Measurements from ENCODE around the gene CHN1. TPM values are rescaled to one million over a fixed set of nuclear protein-coding genes. Genes with fewer than 3 reads are reported as not detected.

Gene CHN1
- total RNA-seq, 1 donor from 2014 or later = 14.2 TPM

- Histone ChIP-seq H3K9me3 (replicated peaks) (no peaks in the 10 kb centered on the region), H3K36me3 (no peaks in the 10 kb centered on the region), H3K4me1 (no peaks in the 10 kb centered on the region), H3K27ac (replicated peaks) (no peak overlapping the region), H3K4me3 (no peak overlapping the region), H3K27me3 (ENCODE audit: low read depth) (no peaks in the 10 kb centered on the region)
- TF ChIP-seq, protein P1, sequence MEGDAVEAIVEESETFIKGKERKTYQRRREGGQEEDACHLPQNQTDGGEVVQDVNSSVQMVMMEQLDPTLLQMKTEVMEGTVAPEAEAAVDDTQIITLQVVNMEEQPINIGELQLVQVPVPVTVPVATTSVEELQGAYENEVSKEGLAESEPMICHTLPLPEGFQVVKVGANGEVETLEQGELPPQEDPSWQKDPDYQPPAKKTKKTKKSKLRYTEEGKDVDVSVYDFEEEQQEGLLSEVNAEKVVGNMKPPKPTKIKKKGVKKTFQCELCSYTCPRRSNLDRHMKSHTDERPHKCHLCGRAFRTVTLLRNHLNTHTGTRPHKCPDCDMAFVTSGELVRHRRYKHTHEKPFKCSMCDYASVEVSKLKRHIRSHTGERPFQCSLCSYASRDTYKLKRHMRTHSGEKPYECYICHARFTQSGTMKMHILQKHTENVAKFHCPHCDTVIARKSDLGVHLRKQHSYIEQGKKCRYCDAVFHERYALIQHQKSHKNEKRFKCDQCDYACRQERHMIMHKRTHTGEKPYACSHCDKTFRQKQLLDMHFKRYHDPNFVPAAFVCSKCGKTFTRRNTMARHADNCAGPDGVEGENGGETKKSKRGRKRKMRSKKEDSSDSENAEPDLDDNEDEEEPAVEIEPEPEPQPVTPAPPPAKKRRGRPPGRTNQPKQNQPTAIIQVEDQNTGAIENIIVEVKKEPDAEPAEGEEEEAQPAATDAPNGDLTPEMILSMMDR (IDR thresholded peaks at IDR 0.05; ENCODE audit: borderline replicate concordance) = no peak
- no peak for DNase-seq
- intact Hi-C loops (cut with micrococcal nuclease) = no loop called here
These were observed 142.0 kb downstream of the CHN1 start for GRCh38 chr2:174863183-174863582.

DNA sequence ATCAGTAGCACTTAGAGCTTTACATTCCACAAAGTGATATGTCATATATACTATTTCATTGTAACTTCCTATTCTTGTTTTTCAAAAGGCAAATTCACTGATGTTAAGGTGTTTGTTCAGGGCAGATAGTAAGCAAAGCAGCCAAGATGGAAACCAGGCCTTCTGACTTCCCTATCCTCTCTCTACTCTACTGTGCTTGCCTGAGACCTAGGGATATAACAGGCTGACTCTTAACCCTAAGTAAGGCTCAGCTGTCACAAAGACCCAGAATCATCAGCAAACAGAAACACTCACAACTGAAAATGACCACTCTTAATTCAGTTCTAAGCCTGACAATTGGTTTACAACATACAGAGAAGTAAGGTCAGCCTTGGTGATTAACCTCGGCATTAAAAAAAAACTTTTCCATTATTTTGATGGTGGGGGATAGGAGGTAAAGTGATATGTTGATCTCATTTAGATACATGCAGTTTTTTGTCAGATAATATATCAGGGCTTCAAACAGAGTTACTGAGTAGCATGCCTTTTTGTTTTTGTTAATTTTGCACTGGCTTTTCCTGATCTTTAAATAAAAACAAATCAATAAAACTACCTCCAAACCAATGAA lies 145.5 kb downstream of the CHN1 start:
- H3K27me3 ChIP-seq (ENCODE audit: low read depth) = no peaks in the 10 kb centered on the region

DNA sequence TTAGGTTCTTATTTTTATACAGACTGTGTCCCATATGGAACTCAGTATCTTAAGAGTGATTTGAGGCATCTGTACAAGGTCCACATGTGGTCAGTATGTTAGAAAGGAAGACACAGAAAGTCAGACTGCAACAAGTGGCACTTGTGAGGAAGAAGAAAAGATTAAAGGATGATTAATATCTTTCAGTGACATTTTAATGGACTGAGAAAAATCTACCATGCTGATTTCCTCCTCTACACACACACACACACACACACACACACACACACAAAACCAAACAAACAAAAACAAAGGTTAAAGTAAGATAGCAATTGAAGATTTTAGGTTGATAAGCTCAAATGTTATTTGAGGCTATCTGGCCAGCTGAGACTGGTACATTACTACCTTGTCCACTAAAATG lies 146.4 kb downstream of the CHN1 start:
- Histone ChIP-seq H3K36me3 (no peaks in the 10 kb centered on the region), H3K27me3 (ENCODE audit: low read depth) (no peaks in the 10 kb centered on the region), H3K4me1 (no peaks in the 10 kb centered on the region), H3K4me3 (no peak overlapping the region), H3K9me3 (replicated peaks) (no peaks in the 10 kb centered on the region), H3K27ac (replicated peaks) (no peak overlapping the region)
- intact Hi-C loops (cut with micrococcal nuclease) = no loop called here
- TF ChIP-seq, protein P1 (IDR thresholded peaks at IDR 0.05; ENCODE audit: borderline replicate concordance) = no peak
- no peak for DNase-seq

More for the DNA sequence above, 145.5 kb downstream of the CHN1 start:
- Histone ChIP-seq H3K9me3 (replicated peaks) (no peaks in the 10 kb centered on the region), H3K4me1 (no peaks in the 10 kb centered on the region), H3K27ac (replicated peaks) (no peak overlapping the region), H3K4me3 (no peak overlapping the region), H3K36me3 (no peaks in the 10 kb centered on the region)
- intact Hi-C loops (cut with micrococcal nuclease) = no loop called here
- no peak for DNase-seq
- TF ChIP-seq, protein P1 (IDR thresholded peaks at IDR 0.05; ENCODE audit: borderline replicate concordance) = no peak

DNA sequence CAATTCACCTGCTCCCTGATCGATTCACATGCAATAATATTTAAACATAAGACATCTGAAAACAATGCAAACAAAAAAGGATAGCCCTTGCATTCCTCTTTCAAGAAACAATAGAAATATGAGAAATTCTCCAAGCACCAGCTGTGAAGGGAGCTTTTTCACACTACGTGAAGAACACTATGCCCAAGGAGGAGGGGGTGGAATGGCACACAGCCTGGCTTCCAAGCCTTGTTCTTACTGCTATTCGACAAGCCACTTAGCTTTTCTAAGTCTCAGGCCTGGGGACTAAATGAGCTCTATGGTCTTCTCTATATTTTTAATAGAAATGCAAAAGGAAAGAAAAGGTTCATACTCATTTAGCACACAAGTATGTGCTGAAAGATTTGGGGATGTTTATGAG lies 148.7 kb downstream of the CHN1 start:
- Histone ChIP-seq H3K27ac (replicated peaks) (no peak overlapping the region), H3K36me3 (no peaks in the 10 kb centered on the region), H3K27me3 (ENCODE audit: low read depth) (no peaks in the 10 kb centered on the region), H3K4me3 (no peak overlapping the region), H3K9me3 (replicated peaks) (no peaks in the 10 kb centered on the region), H3K4me1 (no peaks in the 10 kb centered on the region)
- TF ChIP-seq, protein P1 (IDR thresholded peaks at IDR 0.05; ENCODE audit: borderline replicate concordance) = no peak
- intact Hi-C loops (cut with micrococcal nuclease) = no loop called here
- DNase-seq = no peak

- H3K36me3 ChIP-seq = no peaks in the 10 kb centered on the region
- intact Hi-C loops (cut with micrococcal nuclease) = no loop called here
- H3K4me1 ChIP-seq = peaks cover 44% of the 10 kb centered on the region
- DNase-seq = no peak
- peak overlapping the region; percentile 1 for H3K27ac ChIP-seq (replicated peaks)
- TF ChIP-seq, protein P1 (IDR thresholded peaks at IDR 0.05; ENCODE audit: borderline replicate concordance) = no peak
- H3K9me3 ChIP-seq (replicated peaks) = no peaks in the 10 kb centered on the region
- peak overlapping the region; percentile 57 for H3K4me3 ChIP-seq
- no peaks in the 10 kb centered on the region for H3K27me3 ChIP-seq (ENCODE audit: low read depth)
These were observed 157.9 kb downstream of the CHN1 start for GRCh38 chr2:174846941-174847938.

Data from left ventricle myocardium inferior (tissue), 1 donor.